GM12891 (cell line): ENCODE measurements around the gene MRGPRG.
A peak's percentile ranks its signal among the peaks of the same experiment; 100 is the strongest.
"Not testable (repeated sequence)": the region's sequence is repeated elsewhere in the genome, so short reads cannot be mapped to it uniquely, and the experiment has no call there.

Experiments used
- DNase-seq: peaks from one replicate; pipeline ENCODE4 v3.0.0; 2011; ENCODE audit warnings: low spot score; ENCODE audit not compliant: insufficient read length
- FAIRE-seq: peaks from 2 replicates; lab custom pipeline; 2011; peaks lifted over from hg19 to GRCh38; lab: Jason Lieb, UNC
- PAX5 ChIP-seq: IDR thresholded peaks from 2 replicates; pipeline ENCODE4 v1.6.1; 2011; ENCODE audit warnings: low read length, moderate library complexity, mild to moderate bottlenecking; ENCODE audit not compliant: insufficient read depth, severe bottlenecking
- POLR2A ChIP-seq: IDR thresholded peaks from 2 replicates; pipeline ENCODE4 v1.6.1; 2011; ENCODE audit warnings: low read depth, low read length, control low read depth
- POLR2AphosphoS5 ChIP-seq: IDR thresholded peaks from 2 replicates; pipeline ENCODE4 v1.6.1; 2011; ENCODE audit warnings: low read depth, low read length, control low read depth
- POU2F2 ChIP-seq: IDR thresholded peaks from 2 replicates; pipeline ENCODE4 v1.6.1; 2011; ENCODE audit warnings: low read depth, mild to moderate bottlenecking, control low read depth, low read length, moderate library complexity
- SPI1 ChIP-seq: IDR thresholded peaks from 2 replicates; pipeline ENCODE4 v1.6.1; 2011; ENCODE audit warnings: low read depth, low read length, control low read depth
- TAF1 ChIP-seq: IDR thresholded peaks from 2 replicates; pipeline ENCODE4 v1.6.1; 2011; ENCODE audit warnings: low read depth, low read length, control low read depth

Gene MRGPRG

DNA sequence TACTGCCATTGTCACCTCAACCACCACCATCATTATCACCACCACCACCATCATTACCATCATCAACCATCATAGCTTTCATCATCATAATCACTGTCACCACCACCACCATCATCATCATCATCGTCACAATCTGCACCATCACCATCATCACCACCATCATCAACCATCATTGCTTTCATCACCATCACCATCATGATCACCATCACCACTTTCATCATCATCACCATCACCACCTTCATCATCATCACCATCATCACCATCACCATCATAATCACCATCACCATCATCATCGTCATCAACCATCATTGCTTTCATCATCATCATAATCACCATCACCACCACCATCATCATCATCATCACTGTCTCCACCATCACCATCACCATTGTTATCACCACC lies 44.8 kb downstream of the MRGPRG start:
- TF ChIP-seq POLR2AphosphoS5, result no peak
- TF ChIP-seq POU2F2, result no peak
- no peak for TF ChIP-seq SPI1
- no peak for TF ChIP-seq POLR2A
- TF ChIP-seq TAF1, result no peak
- no peak for TF ChIP-seq PAX5
- FAIRE-seq (peak; percentile 81), DNase-seq (no peak)

DNA sequence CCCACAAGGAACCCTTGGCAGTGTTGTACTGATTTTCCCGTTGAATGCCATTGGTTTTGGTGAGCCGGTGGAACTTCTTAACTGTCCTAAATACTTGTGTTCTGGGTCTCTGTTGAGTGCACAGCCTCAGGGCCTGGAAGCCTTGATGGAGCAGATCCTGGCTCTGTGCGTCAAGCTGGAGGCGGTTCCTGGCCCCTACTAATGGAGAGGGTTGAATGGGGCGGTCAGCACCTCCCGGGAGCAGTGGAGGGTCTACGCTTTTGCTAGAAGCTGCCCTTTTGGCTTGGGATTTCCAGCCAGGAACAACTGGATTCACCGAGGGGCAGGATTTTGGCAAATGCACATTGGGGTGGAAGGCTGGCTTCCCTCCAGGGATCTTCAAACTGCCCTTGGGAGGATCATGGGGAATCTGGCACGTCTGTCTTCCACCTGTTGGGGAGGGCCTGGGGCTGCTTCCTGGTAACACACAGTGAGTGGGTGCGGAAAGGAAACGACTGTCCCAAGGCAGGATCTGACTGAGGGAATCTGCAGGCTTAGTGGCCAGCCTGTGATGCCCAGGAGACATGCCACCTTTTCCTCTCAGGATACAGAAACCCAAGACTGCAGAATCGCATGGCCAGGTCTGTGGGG lies 46.6 kb downstream of the MRGPRG start:
- no peak for DNase-seq
- TF ChIP-seq POU2F2 (no peak), POLR2A (no peak), PAX5 (no peak), TAF1 (no peak), POLR2AphosphoS5 (no peak), SPI1 (no peak)
- no peak for FAIRE-seq

DNA sequence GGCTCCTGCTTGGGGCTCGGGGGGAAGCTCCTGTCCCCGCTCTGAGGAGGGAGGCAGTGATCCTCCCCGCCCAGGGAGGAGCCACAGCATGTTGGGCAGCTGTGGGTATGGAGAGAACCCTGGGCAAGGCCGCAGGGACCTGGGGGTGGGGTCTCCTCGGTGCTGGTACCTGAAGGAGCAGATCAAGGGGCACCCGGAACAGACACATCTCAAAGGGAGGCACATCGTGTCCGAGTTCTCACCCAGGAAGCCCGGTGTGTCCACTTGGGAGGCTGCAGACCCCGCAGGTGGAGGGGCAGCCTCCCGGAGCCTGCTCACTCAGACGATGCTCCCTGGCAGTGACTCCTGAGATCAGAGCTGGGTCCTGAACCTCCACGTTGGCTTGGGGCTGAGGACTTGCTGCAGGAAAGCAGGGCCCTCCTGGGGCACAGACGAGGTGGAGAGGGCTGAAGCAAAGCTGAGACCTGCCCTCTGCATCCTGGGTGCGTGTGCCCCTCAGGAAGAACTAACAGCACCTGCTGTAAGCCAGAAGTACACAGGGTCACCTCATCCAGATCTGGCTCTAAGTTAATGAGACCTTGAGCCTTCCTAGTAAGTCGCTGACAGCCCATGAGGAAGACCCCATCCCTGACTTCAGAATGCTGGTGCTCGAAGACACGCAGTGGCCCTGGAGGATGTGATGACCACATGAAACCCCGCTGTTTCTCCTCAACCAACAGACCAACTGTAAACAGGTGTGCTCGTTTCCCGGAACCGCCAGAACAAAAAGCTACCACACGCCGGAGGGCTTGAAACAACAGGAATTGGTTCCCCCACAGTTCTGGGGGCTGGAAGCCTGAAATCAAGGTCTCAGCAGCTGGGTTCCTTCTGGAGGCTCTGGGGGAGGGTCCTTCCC lies 47.6 kb downstream of the MRGPRG start:
- FAIRE-seq (no peak), DNase-seq (peak; percentile 6)
- TF ChIP-seq PAX5 (no peak), TAF1 (no peak), POLR2A (no peak), POU2F2 (no peak), SPI1 (no peak), POLR2AphosphoS5 (no peak)

DNA sequence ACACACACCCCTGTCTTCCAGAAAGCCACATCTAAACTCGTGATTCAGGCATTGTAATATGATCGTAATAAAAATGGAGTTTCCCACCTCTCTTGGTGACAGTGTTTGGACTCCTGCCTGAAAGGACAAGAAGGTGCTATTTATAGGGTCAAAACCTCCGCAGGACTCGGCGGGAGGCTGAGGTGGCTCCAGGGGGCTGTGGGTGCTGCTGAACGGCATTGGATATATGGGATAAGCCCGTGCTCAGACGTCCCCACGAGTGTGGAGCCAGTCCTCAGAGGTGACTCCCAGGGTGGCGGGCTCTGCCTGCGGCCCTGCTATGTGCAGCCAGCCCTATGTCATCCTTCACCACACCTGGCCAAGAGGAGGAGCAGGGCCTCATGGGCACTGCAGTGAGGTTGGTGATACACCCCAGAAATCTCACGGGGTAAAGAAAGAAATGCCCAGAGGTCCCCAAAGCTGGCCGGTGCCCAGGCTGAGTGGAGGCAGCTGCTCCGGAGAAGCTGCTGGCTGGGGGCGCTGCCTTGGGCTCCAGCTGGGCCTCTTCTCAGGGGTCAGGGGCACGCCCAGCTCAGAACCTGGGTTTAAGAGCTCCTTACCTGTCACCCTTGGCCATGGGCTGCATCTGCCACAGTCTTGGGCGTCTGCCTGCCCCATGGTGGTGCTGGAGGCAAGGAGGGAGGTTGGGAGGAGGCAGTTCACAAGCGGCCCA lies 48.4 kb downstream of the MRGPRG start:
- FAIRE-seq (no peak), DNase-seq (peak; percentile 2)
- no peak for TF ChIP-seq TAF1

DNA sequence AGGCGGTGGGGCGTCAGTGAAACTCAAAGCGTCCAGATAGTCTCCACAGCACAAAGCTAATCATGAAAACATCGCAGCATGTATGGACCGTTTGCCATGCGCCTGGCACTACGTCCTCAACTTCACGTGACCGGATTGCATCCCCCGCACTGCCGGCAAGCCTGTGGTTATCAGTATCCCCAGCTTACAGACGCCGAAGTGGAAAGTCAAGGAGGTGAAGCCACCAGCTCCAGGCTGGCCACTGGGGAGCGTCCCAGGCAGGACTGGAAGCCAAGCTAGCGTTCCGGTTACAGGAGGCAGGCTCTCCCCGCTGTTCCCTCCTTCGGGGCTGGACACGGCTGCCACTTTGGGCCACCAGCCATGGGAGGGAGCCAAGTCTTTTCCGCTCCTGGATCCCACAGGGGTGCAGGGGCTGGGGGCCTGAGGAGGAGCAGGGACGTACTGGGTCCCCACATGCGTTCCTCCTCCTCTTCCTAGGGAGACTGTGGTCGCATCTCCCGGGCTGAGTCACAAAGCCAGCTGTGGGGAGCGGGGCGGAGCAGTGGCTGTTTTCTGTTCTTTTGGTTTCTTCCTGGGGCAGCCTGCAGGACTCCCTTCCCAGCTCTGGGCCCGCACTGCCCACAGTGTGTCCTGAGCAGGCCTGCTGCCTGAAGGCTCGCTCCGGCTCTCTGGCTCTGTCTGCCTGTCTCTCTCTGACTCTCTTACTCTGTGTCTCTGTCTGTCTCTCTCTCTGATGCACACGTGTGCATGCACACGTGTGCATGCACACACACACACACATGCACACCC lies 49.2 kb downstream of the MRGPRG start:
- peak; percentile 9 for DNase-seq
- FAIRE-seq, result no peak
- TF ChIP-seq POLR2A, result no peak
- no peak for TF ChIP-seq PAX5
- TF ChIP-seq TAF1, result no peak
- no peak for TF ChIP-seq SPI1
- no peak for TF ChIP-seq POU2F2

DNA sequence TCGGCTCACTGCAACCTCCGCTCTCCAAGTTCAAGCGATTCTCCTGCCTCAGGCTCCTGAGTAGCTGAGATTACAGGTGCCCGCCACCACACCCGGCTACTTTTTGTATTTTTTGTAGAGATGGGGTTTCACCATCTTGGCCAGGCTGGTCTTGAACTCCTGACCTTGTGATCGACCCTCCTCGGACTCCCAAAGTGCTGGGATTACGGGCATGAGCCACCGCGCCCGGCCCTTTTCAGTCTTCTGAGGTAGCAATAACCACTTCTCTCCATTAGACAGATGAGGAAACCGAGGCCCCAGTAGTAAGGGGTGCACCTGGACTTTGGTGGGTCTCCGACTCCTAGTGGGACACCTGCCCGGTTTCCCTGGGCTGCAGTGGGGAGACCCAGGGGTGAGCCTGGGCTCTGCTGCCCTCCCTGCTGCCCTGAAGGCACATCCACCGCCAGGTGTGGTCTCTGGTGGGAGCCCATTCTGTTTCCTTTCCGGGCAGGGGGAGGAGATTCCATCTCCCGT lies 49.8 kb downstream of the MRGPRG start:
- not testable (repeated sequence) for DNase-seq, FAIRE-seq
